Neural crest cell (in vitro differentiated cells): ENCODE data around the gene GNAZ. TPM values are rescaled to one million over a fixed set of nuclear protein-coding genes. Genes with fewer than 3 reads are reported as not detected.
A peak's percentile ranks its signal among the peaks of the same experiment; 100 is the strongest.

Source experiments
- DNase-seq: peaks from one replicate; pipeline ENCODE4 v3.0.0; 2021; ENCODE audit warnings: low read depth, mixed read lengths, low spot score
- H3K27ac Mint-ChIP-seq: one replicate; pipeline ENCODE4 v1.8.0; 2021; ENCODE audit warnings: mild to moderate bottlenecking, mixed read lengths; ENCODE audit not compliant: unreplicated experiment
- H3K27me3 Mint-ChIP-seq: 2 replicates; pipeline ENCODE4 v1.8.0; 2021; ENCODE audit warnings: low read depth, mild to moderate bottlenecking, mixed read lengths
- H3K36me3 Mint-ChIP-seq: 2 replicates; pipeline ENCODE4 v1.8.0; 2021; ENCODE audit warnings: low read depth, mild to moderate bottlenecking, mixed read lengths
- H3K4me1 Mint-ChIP-seq: 2 replicates; pipeline ENCODE4 v1.8.0; 2021; ENCODE audit warnings: mixed read lengths
- H3K4me3 Mint-ChIP-seq: one replicate; pipeline ENCODE4 v1.8.0; 2021; ENCODE audit warnings: mild to moderate bottlenecking, mixed read lengths
- H3K9me3 Mint-ChIP-seq: 2 replicates; pipeline ENCODE4 v1.8.0; 2021; ENCODE audit warnings: mixed read lengths
- total RNA-seq: library from RNA; stranded (reverse); gene quantifications from 2 replicates; pipeline ENCODE4 v1.2.1, GENCODE V29; 2021
- TF ChIP-seq, protein P1 (sequence below): fragments of 200-600 bp; sonication (generic); conservative IDR thresholded peaks from 2 replicates; pipeline ENCODE4 v1.5.0; 2021; ENCODE audit warnings: antibody characterized with exemption, mild to moderate bottlenecking

The GNAZ gene
- total RNA-seq, 1 donor from 2014 or later: 25.2 TPM

DNA sequence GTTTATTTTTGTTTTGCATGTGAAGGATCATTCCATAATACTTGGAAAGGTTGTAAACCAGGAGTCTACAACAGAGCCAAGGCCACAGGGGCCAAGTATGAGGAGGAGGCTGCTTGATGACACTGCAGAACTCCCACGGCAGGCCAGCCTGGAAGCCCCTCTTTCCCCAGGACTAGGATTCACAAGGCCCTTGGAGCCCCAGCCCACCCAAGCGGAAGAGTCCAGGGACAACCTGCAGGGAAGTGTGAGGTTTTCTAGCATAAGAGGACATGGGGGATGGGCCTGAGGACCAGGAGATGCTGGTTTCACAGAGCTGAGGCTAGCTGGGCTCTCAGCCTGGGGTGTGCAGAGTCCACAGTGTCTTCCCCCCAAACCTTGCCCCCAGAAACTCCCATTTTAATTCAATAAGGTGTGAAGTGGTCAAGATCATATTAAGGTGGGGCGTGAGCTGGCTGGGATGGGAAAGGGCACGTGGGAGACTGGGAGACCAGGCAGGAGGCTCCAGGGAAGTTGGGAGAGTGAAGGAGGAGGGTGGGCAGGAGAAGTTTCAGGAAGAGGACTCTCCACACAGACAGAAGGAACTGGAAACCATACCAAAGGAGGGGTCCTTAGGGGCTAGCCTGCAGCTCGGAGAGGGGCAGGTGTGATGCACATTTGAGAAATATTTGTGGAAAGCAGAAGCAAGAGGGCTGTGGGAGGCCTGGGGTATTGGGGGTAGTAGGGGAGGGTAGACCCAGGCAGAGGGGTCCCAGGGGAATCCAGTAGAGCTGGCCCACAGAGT is 12.4 kb downstream of the GNAZ start:
- H3K9me3 Mint-ChIP-seq: no peaks in the 10 kb centered on the region
- TF ChIP-seq, protein P1, sequence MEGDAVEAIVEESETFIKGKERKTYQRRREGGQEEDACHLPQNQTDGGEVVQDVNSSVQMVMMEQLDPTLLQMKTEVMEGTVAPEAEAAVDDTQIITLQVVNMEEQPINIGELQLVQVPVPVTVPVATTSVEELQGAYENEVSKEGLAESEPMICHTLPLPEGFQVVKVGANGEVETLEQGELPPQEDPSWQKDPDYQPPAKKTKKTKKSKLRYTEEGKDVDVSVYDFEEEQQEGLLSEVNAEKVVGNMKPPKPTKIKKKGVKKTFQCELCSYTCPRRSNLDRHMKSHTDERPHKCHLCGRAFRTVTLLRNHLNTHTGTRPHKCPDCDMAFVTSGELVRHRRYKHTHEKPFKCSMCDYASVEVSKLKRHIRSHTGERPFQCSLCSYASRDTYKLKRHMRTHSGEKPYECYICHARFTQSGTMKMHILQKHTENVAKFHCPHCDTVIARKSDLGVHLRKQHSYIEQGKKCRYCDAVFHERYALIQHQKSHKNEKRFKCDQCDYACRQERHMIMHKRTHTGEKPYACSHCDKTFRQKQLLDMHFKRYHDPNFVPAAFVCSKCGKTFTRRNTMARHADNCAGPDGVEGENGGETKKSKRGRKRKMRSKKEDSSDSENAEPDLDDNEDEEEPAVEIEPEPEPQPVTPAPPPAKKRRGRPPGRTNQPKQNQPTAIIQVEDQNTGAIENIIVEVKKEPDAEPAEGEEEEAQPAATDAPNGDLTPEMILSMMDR: no peak
- peak overlapping the region; percentile 71 for H3K27ac Mint-ChIP-seq
- H3K36me3 Mint-ChIP-seq: peaks cover 2% of the 10 kb centered on the region
- peaks cover 11% of the 10 kb centered on the region for H3K4me1 Mint-ChIP-seq
- no peak for DNase-seq
- H3K4me3 Mint-ChIP-seq: no peak overlapping the region
- no peaks in the 10 kb centered on the region for H3K27me3 Mint-ChIP-seq

DNA sequence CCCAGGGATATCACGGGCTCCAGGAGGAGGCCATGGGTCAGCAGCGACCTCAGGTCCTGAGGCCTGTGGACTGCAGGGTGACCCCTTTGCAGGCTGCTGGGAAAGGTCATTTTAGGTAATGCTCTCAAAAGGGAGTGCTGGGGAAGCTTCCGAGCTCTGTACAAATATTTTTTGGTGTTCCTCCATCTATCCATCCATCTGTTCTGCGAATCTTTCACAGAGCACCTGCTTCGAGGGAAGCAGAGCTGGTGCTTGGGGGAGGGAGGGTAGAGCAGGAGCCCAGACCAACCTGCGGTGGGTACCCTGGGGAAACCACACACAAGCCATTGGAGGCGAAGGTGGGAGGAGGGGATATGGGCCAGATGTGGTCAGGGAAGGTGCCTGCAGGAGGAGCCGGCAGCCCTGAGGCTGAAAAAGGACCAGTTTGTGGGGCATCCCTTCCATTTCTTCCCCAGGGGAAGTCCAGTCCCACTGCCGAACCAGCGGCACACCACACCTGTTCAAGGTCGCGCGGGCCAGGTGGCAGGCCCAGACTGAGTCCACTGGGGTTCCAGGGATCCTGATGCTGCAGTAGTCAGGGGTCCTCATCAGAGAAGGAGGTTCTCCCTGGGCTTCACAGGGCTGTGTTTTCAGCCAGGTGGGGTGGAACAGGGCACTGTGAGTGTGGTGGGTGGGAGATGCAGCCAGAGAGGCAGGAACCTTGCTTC is 13.1 kb downstream of the GNAZ start:
- no peaks in the 10 kb centered on the region for H3K9me3 Mint-ChIP-seq

DNA sequence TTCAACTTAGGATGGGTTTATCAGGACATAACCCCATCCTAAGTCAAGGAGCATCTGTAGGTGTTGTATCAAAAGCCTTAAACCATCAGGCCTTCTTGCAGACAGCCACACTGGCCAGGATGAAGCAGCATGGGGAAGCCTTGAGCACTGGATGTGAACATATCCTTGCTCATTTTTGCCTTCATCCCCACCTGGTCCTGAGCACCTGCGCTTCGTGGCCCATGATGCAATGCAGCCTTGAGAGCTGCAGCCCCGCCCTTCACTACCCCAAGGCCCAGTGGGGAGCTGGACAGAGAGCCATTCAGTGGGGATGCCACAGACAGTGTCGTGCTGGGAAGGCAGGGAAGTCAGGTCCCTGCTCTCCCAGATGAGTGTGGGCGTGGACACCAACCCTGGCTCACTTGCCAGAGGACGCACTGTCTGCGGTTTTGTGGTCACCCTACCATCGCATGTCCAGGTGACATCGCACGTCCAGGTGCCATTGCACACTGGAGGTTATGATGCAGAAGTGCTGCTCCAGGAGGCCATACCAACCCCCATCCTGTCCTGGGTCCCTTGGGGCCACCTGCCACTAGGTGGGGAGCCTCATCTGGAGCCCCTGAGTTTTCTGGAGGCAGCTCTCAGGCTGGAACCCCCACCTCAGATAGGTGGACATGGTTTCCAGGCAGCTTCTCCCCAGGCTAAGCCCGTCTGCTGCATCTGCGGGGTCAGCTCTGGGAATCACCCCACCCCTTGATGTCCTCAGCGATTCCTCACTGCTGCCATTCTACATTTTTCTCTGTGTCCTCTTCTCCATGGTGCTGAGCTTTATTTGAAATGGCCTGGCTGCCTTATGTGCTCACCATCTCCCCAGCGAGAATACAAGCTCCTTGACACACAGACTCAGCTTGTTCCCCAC is 14.4 kb downstream of the GNAZ start:
- H3K4me1 Mint-ChIP-seq: peaks cover 5% of the 10 kb centered on the region
- DNase-seq: no peak
- TF ChIP-seq, protein P1: no peak
- H3K4me3 Mint-ChIP-seq: no peak overlapping the region
- H3K27ac Mint-ChIP-seq: peak overlapping the region; percentile 19
- H3K27me3 Mint-ChIP-seq: no peaks in the 10 kb centered on the region
- H3K9me3 Mint-ChIP-seq: no peaks in the 10 kb centered on the region
- H3K36me3 Mint-ChIP-seq: no peaks in the 10 kb centered on the region

More for the DNA sequence above, 13.1 kb downstream of the GNAZ start:
- H3K27ac Mint-ChIP-seq: no peak overlapping the region
- TF ChIP-seq, protein P1: no peak
- H3K4me1 Mint-ChIP-seq: peaks cover 12% of the 10 kb centered on the region
- DNase-seq: no peak
- peaks cover 2% of the 10 kb centered on the region for H3K36me3 Mint-ChIP-seq
- H3K4me3 Mint-ChIP-seq: no peak overlapping the region
- H3K27me3 Mint-ChIP-seq: no peaks in the 10 kb centered on the region

DNA sequence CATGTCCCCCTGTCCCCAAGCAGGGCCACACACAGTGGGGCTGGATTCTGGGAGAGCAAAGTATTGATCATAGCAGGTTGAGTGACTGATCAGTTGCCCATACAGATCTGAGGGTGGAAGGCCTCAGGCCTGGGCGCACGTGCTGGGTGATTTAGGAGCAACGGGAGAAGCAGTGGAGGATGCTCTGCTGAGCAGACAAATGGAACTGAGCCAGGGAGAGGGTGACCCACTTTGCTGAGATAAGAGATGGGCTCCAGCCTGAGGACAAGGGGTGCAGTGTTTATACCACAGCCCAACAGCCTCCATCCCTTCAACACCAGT is 15.0 kb downstream of the GNAZ start:
- H3K4me3 Mint-ChIP-seq: no peak overlapping the region
- TF ChIP-seq, protein P1: no peak
- peak overlapping the region; percentile 19 for H3K27ac Mint-ChIP-seq
- DNase-seq: no peak
- H3K4me1 Mint-ChIP-seq: peaks cover 5% of the 10 kb centered on the region
- H3K36me3 Mint-ChIP-seq: no peaks in the 10 kb centered on the region
- no peaks in the 10 kb centered on the region for H3K9me3 Mint-ChIP-seq
- H3K27me3 Mint-ChIP-seq: no peaks in the 10 kb centered on the region

DNA sequence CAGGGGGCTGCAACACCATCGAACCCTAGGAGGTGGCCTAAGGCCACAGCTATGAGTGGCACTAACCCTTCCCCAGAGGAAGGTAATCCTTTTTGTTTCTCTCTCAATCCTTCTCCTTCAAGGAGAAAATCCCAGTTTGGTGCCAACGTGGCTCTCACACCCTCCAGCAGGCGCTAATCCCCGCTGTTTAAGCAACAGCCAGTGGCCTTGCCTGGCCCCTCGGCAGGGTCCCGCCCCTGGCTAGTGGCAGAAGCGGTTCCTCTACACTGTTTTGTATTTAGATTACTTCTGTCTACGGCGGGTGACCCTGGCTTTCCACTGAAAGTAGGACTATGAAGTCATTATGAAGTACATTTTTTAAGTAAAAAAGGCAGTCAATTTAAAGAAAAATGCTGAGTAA is 15.5 kb downstream of the GNAZ start:
- Mint-ChIP-seq H3K9me3 (no peaks in the 10 kb centered on the region), H3K36me3 (no peaks in the 10 kb centered on the region), H3K27me3 (no peaks in the 10 kb centered on the region), H3K27ac (no peak overlapping the region), H3K4me1 (peaks cover 5% of the 10 kb centered on the region), H3K4me3 (no peak overlapping the region)
- TF ChIP-seq, protein P1: no peak
- DNase-seq: no peak
